ENCODE measurements around the gene PCBD2. TPM values are rescaled to one million over a fixed set of nuclear protein-coding genes. Genes with fewer than 3 reads are reported as not detected.
"Not testable (repeated sequence)": the region's sequence is repeated elsewhere in the genome, so short reads cannot be mapped to it uniquely, and the experiment has no call there.

PCBD2 gene
- total RNA-seq, 2 donors from 2014 or later, result 7.8 to 11.2 TPM

DNA sequence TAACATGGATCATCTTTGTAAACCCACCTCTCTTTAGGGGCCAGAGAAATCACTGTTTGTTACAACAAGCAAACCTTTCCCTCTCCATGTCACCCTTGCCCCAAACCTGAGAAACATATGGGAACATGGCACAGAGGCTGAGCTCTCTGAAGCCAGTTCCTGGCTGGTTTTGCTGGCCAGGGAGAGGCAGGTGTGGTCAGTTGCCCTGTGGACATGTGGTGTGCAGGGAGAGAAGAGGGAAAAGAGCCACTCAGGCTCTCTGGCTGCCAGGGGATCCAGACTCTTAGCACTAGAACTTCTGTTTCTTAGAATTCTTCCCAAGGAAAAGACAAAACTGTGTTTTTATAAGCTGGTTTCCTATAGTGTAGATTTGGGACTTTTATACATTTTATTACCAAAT lies 58.2 kb downstream of the PCBD2 start:
- ATAC-seq (replicated peaks), result no peak
- H3K4me1 Mint-ChIP-seq, result peaks cover 22% of the 10 kb centered on the region
- no peaks in the 10 kb centered on the region for H3K9me3 Mint-ChIP-seq
- no peaks in the 10 kb centered on the region for H3K27me3 Mint-ChIP-seq
- H3K4me3 Mint-ChIP-seq, result no peak overlapping the region
- peaks cover 22% of the 10 kb centered on the region for H3K36me3 Mint-ChIP-seq (ENCODE audit: low read depth)
- no peak overlapping the region for H3K27ac Mint-ChIP-seq

DNA sequence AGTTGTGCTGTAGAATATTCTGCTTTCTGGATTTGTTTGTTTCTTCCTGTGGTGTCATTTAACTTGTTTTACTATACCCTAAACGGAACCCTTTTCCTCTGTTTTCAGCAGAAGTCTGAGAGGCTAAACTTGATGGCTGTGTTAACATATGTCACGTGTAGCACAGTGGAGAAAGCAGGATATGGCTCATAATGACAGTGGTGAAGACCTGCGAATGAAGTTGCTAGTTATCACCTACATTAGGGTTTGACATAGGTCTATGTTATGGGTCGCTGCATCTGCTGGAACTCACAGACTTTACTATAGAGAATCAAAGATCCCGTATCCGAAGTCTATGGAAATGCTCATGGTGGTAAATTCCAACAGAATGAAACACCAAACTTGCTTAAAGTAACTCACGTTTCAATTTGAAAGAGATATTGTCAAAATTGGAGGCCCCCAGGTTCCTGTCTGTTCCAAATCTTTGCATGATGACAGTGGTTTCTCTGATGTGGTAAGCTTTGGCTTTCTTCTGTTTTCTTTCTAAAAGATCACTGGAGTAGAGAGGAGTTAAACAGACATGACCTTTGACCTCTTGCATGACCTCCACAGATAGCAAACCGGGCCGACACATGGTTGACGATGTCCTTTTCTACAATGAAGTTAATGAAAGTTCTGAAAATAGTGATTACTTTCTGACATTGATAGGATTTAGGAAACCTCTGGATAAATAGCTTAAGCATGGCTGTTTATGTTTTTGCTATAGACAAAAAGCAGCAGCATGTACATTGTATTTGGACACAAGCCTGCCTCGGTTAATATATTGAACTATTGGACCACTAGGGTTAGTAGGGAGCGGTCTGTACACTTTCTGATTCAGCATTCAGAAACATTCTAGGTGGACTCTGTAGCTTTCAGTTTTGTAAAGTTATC lies 59.7 kb downstream of the PCBD2 start:
- Mint-ChIP-seq H3K4me3 (peak overlapping the region; percentile 58), H3K27ac (peak overlapping the region; percentile 81), H3K27me3 (no peaks in the 10 kb centered on the region), H3K9me3 (no peaks in the 10 kb centered on the region), H3K4me1 (peaks cover 22% of the 10 kb centered on the region), H3K36me3 (ENCODE audit: low read depth) (peaks cover 26% of the 10 kb centered on the region)
- peak; percentile 84 for ATAC-seq (replicated peaks)

DNA sequence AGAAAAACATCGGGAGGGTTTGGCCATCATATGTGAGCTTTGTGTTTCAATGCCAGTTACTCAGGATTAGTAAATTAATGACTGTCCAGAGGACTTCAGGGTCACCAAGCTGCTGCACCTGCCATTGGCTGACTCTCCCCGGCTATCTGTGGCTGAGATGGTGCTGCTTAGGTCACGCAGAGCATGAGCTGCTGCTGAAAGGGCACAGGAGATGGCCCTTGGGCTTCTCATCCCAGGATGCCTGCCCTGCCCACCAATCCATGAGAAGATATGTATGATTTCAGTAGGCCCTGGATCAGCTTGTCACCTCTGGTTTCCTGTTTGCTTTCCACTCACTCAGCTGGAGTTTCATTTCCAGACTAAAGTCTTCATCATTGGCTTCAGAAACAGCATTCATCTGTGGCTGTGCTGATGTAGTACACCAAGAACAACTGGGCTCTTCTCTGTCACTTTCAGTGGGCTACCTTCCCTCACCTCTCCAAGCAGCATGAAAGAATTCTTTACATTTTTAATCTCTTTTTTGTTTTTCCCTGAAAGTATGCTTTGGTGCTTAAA lies 60.4 kb downstream of the PCBD2 start:
- no peaks in the 10 kb centered on the region for H3K27me3 Mint-ChIP-seq
- peak; percentile 74 for ATAC-seq (replicated peaks)
- peak overlapping the region; percentile 58 for H3K4me3 Mint-ChIP-seq
- H3K27ac Mint-ChIP-seq, result peak overlapping the region; percentile 81
- H3K9me3 Mint-ChIP-seq, result no peaks in the 10 kb centered on the region
- peaks cover 22% of the 10 kb centered on the region for H3K4me1 Mint-ChIP-seq
- peaks cover 24% of the 10 kb centered on the region for H3K36me3 Mint-ChIP-seq (ENCODE audit: low read depth)

DNA sequence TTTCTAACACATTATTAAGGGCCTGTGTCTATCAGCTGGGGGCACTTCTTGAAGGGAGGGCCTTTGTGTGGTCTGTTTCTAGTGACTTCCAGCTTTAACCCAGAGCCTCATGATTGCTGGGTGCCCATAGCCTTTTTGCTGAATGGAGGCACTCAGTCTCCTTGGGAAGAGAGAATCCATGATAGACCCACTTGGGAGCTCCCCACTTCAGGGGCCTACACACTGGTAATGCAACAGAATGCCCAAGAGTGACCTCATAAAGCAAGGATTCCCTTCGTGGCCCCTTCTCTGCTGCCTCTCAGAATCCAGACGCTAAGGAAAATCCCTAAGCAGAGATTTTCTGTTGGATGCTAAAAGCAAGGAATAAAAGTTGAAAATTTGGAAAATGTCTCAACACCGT lies 62.7 kb downstream of the PCBD2 start, which contains the start of gene CATSPER3:
TSS of gene CATSPER3 (plus strand) at position 301 of the 400 bp plus-strand sequence. CDS start at position 386, 85 bp downstream.
- ATAC-seq (replicated peaks), result no peak
- Mint-ChIP-seq H3K4me1 (peaks cover 22% of the 10 kb centered on the region), H3K4me3 (no peak within 1 kb of the TSS), H3K27ac (no peak within 1 kb of the TSS), H3K9me3 (no peaks in the 10 kb centered on the region), H3K27me3 (no peaks in the 10 kb centered on the region), H3K36me3 (ENCODE audit: low read depth) (peaks cover 17% of the 10 kb centered on the region)

DNA sequence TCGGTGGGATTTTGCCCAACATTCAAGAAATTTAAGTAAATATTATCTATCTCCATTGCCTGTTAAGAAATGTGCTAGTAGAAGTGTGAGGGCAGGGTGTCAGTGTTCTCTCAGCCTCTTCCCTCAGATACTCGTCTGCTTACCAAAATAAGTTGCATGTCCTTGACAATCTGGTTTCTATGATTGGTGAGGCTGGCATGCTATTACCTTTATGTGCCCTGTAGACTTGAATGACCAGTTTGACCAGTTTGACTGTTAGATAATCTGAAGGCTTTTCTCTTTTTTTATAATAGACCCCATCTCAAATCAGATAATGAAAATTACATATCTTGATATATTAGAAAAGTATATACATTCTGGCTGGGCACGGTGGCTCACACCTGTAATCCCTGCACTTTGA lies 63.1 kb downstream of the PCBD2 start:
- Mint-ChIP-seq H3K4me3 (no peak overlapping the region), H3K27me3 (no peaks in the 10 kb centered on the region), H3K27ac (no peak overlapping the region), H3K36me3 (ENCODE audit: low read depth) (peaks cover 17% of the 10 kb centered on the region), H3K4me1 (peaks cover 22% of the 10 kb centered on the region), H3K9me3 (no peaks in the 10 kb centered on the region)
- no peak for ATAC-seq (replicated peaks)

DNA sequence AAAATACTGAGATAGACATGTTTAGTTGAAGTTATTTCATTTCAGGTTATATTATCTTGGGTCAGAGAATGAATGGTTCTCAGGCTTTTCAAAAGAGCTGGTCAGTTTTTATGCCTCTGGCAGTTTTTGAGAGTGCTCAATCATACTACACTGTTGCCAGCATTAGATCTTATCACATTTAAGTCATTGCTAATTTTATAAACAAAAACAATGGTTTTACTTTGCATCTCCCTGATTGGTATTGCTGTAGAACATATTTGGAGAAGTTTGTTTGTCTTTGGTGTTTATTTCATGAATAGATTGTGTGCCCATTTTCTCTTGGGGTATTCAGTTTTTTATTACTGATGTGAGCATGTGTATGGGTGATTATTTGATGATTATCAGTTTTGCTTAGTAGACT lies 64.2 kb downstream of the PCBD2 start:
- Mint-ChIP-seq H3K27me3 (no peaks in the 10 kb centered on the region), H3K4me1 (peaks cover 18% of the 10 kb centered on the region), H3K27ac (no peak overlapping the region), H3K4me3 (no peak overlapping the region), H3K36me3 (ENCODE audit: low read depth) (peaks cover 22% of the 10 kb centered on the region), H3K9me3 (no peaks in the 10 kb centered on the region)
- ATAC-seq (replicated peaks), result no peak

DNA sequence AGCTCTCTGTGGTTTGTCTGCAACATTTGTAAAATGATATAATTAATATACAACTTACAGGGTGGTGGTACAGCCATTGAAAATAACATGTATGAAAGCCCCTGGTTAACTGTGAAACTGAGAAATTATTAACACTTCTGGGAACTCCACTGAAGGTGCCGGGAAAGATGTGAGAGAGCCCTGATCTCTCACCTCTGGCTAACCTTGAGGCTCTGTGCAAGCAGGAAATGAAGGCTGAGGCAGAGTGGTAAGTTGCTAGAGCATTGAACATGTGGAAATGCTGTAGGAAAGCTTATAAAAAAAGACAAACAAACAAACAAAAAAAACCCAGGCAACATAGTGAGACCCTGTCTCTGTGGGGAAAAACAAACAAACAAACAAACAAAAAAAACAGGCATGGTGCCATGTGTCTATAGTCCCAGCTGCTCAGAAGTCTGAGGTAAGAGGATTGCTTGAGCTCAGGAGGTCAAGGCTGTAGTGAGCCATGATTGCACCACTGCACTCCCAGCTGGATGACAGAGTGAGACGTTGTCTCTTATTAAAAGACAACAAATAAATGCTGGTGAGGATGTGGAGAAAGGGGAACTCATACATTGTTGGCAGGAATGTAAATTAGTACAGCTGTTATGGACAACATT lies 70.3 kb downstream of the PCBD2 start:
- Mint-ChIP-seq H3K4me3 (no peak overlapping the region), H3K4me1 (no peaks in the 10 kb centered on the region), H3K27ac (no peak overlapping the region), H3K9me3 (peaks cover 11% of the 10 kb centered on the region), H3K36me3 (ENCODE audit: low read depth) (peaks cover 11% of the 10 kb centered on the region), H3K27me3 (no peaks in the 10 kb centered on the region)
- ATAC-seq (replicated peaks), result no peak

DNA sequence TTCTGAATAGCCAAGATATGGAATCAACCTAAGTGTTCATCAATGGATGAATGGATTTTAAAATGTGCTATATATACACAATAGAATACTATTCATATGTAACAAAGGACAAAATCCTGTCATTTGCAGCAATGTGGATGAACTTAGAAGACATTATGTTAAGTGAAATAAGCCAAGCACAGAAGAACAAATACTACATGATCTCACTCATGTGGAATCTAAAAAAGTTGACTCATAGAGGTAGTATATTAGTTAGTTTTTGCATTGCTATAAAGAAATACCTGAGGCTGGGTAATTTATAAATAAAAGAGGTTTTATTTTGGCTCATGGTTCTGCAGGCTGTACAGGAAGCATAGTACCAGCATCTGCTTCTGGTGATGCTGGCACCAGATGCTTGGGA lies 70.9 kb downstream of the PCBD2 start:
- ATAC-seq (replicated peaks), result no peak

DNA sequence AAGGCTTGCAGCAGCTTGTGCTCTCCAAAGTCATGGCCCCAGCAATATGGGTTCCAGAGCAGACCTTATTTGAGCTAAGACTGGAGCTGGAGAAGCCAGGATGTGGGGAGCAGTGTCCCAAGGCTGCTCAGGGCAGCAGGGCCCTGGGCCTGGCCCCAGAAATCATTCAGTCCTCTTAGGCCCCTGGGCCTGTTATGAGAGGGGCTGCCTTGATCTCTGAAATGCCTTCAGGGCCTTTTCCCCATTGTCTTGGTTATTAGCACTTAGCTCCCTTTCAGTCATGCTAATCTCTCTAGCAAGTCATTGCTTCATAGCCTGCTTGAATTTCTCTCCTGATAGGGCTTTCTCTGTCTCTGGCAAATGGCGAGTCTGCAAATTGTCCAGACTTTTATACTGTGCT lies 71.9 kb downstream of the PCBD2 start:
- no peak for ATAC-seq (replicated peaks)
- no peaks in the 10 kb centered on the region for H3K4me1 Mint-ChIP-seq
- peaks cover 21% of the 10 kb centered on the region for H3K9me3 Mint-ChIP-seq
- no peaks in the 10 kb centered on the region for H3K27me3 Mint-ChIP-seq
- H3K36me3 Mint-ChIP-seq (ENCODE audit: low read depth), result peaks cover 11% of the 10 kb centered on the region
- no peak overlapping the region for H3K4me3 Mint-ChIP-seq
- H3K27ac Mint-ChIP-seq, result no peak overlapping the region

More for the DNA sequence above, 70.9 kb downstream of the PCBD2 start:
- Mint-ChIP-seq H3K4me1 (no peaks in the 10 kb centered on the region), H3K9me3 (peaks cover 14% of the 10 kb centered on the region), H3K36me3 (ENCODE audit: low read depth) (peaks cover 11% of the 10 kb centered on the region), H3K27ac (no peak overlapping the region), H3K27me3 (no peaks in the 10 kb centered on the region), H3K4me3 (no peak overlapping the region)

DNA sequence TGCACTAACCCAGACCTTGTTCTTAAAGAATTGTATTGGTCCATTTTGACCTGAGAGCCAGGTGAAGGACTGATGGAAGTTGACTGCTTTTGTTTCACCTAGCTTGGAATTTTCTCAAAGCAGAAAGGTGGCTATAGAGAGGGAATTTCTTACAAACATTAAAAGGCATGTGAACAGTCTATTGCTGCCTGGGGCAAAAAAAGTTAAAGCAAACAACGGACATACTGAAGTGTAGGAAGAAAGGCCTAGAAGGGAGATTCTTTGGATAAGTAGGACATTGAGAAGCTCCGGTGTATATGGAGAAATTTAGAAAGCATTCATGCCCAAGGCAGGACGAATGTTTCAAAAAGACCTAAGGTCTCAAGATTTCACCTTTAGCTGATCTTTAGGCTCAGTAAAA lies 74.5 kb downstream of the PCBD2 start:
- Mint-ChIP-seq H3K27ac (no peak overlapping the region), H3K4me3 (no peak overlapping the region), H3K4me1 (no peaks in the 10 kb centered on the region), H3K9me3 (peaks cover 28% of the 10 kb centered on the region), H3K36me3 (ENCODE audit: low read depth) (no peaks in the 10 kb centered on the region), H3K27me3 (peaks cover 3% of the 10 kb centered on the region)
- ATAC-seq (replicated peaks), result no peak

DNA sequence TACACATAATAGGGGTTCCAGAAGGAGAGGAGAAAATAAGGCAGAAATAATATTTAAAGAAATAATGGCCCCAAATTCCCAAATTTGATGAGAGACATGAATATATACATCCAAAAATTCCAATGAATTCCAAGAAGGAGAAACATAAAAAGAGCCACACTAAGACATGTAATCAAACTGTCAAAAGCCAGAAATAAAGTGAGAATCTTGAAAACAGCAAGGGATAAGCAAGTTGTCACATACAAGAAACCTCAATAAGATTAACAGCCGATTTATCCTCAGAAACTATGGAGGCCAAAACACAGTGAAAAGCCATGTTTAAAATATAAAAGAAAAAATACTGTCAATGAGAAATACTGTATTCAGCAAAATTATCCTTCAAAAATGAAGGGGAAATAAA lies 77.3 kb downstream of the PCBD2 start:
- H3K4me3 Mint-ChIP-seq, result no peak overlapping the region
- no peak overlapping the region for H3K27ac Mint-ChIP-seq
- no peaks in the 10 kb centered on the region for H3K4me1 Mint-ChIP-seq
- H3K36me3 Mint-ChIP-seq (ENCODE audit: low read depth), result no peaks in the 10 kb centered on the region
- H3K9me3 Mint-ChIP-seq, result peaks cover 26% of the 10 kb centered on the region
- H3K27me3 Mint-ChIP-seq, result peaks cover 3% of the 10 kb centered on the region
- ATAC-seq (replicated peaks), result no peak

DNA sequence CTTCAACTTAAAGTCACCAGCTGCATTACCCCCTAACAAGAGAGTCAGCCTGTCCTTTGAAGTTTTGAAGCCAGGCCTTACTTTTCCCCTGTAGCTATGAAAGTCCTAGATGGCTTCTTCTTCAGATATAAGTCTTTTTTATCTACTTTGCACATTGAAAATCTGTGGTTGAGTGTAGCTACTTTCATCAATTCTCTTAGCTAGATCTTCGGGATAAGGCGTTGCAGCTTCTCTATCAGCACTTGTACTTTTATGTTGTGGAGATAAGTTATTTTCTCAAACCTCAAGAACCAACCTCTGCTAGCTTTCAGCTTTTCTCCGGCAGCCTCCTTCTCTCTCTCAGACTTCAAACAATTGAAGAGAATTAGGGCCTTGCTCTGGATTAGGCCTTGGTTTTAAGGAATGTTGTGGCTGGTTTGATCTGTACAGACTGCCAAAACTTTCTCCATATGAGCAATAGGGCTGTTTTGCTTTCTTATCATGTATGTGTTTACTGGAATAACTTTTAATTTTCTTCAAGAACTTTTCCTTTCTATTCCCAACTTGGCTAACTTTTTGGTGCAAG lies 84.4 kb downstream of the PCBD2 start:
- no peaks in the 10 kb centered on the region for H3K27me3 Mint-ChIP-seq
- H3K4me3 Mint-ChIP-seq, result no peak overlapping the region
- no peaks in the 10 kb centered on the region for H3K9me3 Mint-ChIP-seq
- ATAC-seq (replicated peaks), result no peak
- no peak overlapping the region for H3K27ac Mint-ChIP-seq
- H3K36me3 Mint-ChIP-seq (ENCODE audit: low read depth), result no peaks in the 10 kb centered on the region
- no peaks in the 10 kb centered on the region for H3K4me1 Mint-ChIP-seq

DNA sequence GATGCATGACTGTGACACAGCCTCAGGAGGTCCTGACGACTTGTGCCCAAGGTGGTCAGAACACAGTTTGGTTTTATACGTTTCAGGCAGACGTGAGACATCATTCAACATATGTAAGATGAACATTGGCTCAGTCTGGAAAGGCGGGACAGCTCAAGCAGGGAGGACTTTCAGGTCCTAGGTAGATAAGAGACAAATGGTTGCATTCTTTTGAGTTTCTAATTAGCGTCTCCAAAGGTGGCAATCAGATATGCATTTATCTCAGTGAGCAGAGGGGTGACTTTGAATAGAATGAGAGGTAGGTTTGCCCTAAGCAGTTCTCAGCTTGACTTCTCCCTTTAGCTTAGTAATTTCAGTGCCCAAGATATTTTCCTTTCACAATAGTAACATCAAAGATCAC lies 85.3 kb downstream of the PCBD2 start:
- not testable (repeated sequence) for H3K9me3 Mint-ChIP-seq; H3K36me3 Mint-ChIP-seq (ENCODE audit: low read depth); H3K27me3 Mint-ChIP-seq; H3K4me3 Mint-ChIP-seq; ATAC-seq (replicated peaks); H3K4me1 Mint-ChIP-seq; H3K27ac Mint-ChIP-seq

DNA sequence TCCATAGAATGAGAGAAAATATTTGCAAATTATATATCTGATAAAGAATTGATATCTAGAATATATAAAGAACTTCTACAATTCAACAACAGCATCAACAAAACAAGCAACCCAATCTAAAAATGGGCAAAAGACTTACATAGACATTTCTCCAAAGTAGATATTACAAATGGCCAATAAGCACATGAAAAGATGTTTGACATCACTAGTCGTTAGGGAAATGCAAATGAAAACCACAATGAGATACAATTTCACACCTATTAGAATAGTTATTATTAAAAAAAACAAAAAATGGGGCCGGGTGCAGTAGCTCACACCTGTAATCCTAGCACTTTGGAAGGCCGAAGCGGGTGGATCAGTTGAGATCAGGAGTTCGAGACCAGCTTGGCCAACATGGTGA lies 87.2 kb downstream of the PCBD2 start:
- no peaks in the 10 kb centered on the region for H3K27me3 Mint-ChIP-seq
- no peaks in the 10 kb centered on the region for H3K4me1 Mint-ChIP-seq
- H3K27ac Mint-ChIP-seq, result no peak overlapping the region
- H3K36me3 Mint-ChIP-seq (ENCODE audit: low read depth), result no peaks in the 10 kb centered on the region
- no peaks in the 10 kb centered on the region for H3K9me3 Mint-ChIP-seq
- H3K4me3 Mint-ChIP-seq, result no peak overlapping the region
- ATAC-seq (replicated peaks), result no peak
